ENCODE data around the gene ARHGAP30. TPM values are rescaled to one million over a fixed set of nuclear protein-coding genes. Genes with fewer than 3 reads are reported as not detected.
A peak's percentile ranks its signal among the peaks of the same experiment; 100 is the strongest.
"Not testable (repeated sequence)": the region's sequence is repeated elsewhere in the genome, so short reads cannot be mapped to it uniquely, and the experiment has no call there.

The ARHGAP30 gene
- total RNA-seq, 1 experiment from 2014 or later: 0.36 TPM

DNA sequence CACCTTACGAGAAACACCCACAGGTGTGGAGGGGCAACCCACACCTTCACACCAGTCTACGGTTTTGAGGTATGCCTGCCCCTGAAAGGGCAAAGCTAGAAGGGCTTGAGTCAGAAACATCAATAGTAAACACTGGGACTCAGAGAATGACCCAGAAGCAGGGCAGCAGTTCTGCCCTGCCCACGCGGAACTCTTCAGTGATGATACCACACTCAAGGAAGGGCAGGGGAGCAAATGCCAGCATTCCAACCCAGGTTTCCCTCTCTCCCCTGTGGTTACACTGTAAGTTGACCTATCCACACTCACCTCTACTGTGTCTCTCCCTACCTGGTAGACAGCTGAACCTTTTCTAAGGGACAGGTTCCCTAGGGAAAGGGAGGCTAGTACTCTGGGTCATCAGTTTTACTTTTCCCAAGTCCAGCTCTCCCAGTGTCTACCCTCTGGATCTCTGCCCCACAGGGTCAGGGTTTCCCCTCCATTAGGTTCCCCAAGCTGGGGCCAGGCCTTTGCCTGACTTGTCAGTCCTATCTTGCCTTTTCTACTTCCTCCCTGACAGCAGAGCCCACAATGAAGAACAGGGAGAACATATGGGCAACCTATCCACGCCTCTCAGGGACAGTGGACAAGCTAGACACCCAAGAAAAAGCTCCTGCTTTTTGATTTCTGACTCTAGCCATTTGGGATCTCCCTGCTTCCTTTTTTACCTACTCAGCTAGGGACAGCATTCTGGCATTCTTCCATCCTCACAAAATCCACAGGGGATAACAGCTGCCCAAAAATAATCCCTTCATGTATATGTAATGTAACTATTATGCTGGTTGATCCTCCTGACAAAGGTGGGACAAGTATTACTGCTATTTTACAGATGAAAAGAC, 51.7 kb downstream of the ARHGAP30 start:
- intact Hi-C loops (cut with micrococcal nuclease; ENCODE audit: unreplicated experiment): no loop called here
- DNase-seq (ENCODE audit: low read depth, low spot score) (no peak), ATAC-seq (no peak)
- H3K9me3 ChIP-seq (ENCODE audit: control insufficient read depth, insufficient read depth, low read depth, low read length): no peaks in the 10 kb centered on the region
- peaks cover 33% of the 10 kb centered on the region for H3K4me1 ChIP-seq (ENCODE audit: control insufficient read depth, insufficient read depth, low read length)
- in situ Hi-C loops (cut with HindIII; ENCODE audit: low pct_unique_long_range_greater_than_20kb, low sequenced_read_pairs): no loop called here
- no TSS peak for BruUV-seq (replicated peaks)
- H3K36me3 ChIP-seq (ENCODE audit: control insufficient read depth, insufficient read depth, low read length): peaks cover 3% of the 10 kb centered on the region; the same call in 1 of the 2 replicates
- TF ChIP-seq POLR2AphosphoS5 (IDR thresholded peaks at IDR 0.05; ENCODE audit: low read depth, low read length) (no peak), TCF7L2 (IDR thresholded peaks at IDR 0.05; ENCODE audit: low read depth, low read length) (no peak), SIN3A (IDR thresholded peaks at IDR 0.05; ENCODE audit: borderline replicate concordance, insufficient read depth, low read depth, low read length) (no peak), REST (IDR thresholded peaks at IDR 0.05; ENCODE audit: insufficient read depth in 1 of 2, low read depth in 2 of 2, low read length in 1 of 2) (no peak)
- TF ChIP-seq, protein P1, sequence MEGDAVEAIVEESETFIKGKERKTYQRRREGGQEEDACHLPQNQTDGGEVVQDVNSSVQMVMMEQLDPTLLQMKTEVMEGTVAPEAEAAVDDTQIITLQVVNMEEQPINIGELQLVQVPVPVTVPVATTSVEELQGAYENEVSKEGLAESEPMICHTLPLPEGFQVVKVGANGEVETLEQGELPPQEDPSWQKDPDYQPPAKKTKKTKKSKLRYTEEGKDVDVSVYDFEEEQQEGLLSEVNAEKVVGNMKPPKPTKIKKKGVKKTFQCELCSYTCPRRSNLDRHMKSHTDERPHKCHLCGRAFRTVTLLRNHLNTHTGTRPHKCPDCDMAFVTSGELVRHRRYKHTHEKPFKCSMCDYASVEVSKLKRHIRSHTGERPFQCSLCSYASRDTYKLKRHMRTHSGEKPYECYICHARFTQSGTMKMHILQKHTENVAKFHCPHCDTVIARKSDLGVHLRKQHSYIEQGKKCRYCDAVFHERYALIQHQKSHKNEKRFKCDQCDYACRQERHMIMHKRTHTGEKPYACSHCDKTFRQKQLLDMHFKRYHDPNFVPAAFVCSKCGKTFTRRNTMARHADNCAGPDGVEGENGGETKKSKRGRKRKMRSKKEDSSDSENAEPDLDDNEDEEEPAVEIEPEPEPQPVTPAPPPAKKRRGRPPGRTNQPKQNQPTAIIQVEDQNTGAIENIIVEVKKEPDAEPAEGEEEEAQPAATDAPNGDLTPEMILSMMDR (IDR thresholded peaks at IDR 0.05): no peak
- POLR2A ChIA-PET: interaction anchor here (0.5 to 0.6 kb wide), 2 partner anchors 19 to 27 kb away, joined by 4 to 12 read pairs; no protein-coding TSS in a partner anchor
- H3K4me3 ChIP-seq (ENCODE audit: low read depth in 2 of 2, low read length in 2 of 2): no peak overlapping the region
- H3K27ac ChIP-seq (ENCODE audit: low read length): peak overlapping the region; percentile 56
- no peaks in the 10 kb centered on the region for H3K27me3 ChIP-seq (ENCODE audit: control insufficient read depth, insufficient read depth, low read length)
- CTCF ChIA-PET: interaction anchor here (0.5 to 0.7 kb wide), 2 partner anchors 8 to 12 kb away, joined by 4 to 9 read pairs; no protein-coding TSS in a partner anchor

DNA sequence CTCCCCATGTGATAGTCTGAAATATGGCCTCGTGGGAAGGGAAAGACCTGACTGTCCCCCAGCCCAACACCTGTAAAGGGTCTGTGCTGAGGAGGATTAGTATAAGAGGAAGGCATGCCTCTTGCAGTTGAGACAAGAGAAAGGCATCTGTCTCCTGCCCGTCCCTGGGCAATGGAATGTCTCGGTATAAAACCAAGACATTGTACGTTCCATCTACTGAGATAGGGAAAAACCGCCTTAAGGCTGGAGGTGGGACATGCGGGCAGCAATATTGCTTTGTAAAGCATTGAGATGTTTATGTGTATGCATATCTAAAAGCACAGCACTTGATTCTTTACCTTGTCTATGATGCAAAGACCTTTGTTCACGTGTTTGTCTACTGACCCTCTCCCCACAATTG, 52.5 kb downstream of the ARHGAP30 start:
- H3K27me3 ChIP-seq (ENCODE audit: control insufficient read depth, insufficient read depth, low read length); intact Hi-C loops (cut with micrococcal nuclease; ENCODE audit: unreplicated experiment); H3K9me3 ChIP-seq (ENCODE audit: control insufficient read depth, insufficient read depth, low read depth, low read length); BruUV-seq (replicated peaks); in situ Hi-C loops (cut with HindIII; ENCODE audit: low pct_unique_long_range_greater_than_20kb, low sequenced_read_pairs); H3K4me3 ChIP-seq (ENCODE audit: low read depth in 2 of 2, low read length in 2 of 2); H3K27ac ChIP-seq (ENCODE audit: low read length); DNase-seq (ENCODE audit: low read depth, low spot score); H3K36me3 ChIP-seq (ENCODE audit: control insufficient read depth, insufficient read depth, low read length); ATAC-seq; CTCF ChIA-PET; POLR2A ChIA-PET: not testable (repeated sequence)
- H3K4me1 ChIP-seq (ENCODE audit: control insufficient read depth, insufficient read depth, low read length): peaks cover 34% of the 10 kb centered on the region

DNA sequence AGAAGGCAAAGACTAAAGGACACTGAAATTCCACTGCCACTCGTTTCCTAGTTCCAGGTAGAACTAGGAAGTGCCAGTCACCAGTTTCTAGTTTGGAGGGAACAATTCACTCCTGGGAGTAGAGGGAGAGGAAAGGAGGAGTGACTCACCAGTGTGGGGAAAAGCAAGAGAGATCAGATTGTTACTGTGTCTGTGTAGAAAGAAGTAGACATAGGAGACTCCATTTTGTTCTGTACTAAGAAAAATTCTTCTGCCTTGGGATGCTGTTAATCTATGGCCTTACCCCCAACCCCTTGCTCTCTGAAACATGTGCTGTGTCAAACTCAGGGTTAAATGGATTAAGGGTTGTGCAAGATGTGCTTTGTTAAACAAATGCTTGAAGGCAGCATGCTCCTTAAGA, 53.0 kb downstream of the ARHGAP30 start:
- H3K4me1 ChIP-seq (ENCODE audit: control insufficient read depth, insufficient read depth, low read length): peaks cover 30% of the 10 kb centered on the region
- H3K9me3 ChIP-seq (ENCODE audit: control insufficient read depth, insufficient read depth, low read depth, low read length); intact Hi-C loops (cut with micrococcal nuclease; ENCODE audit: unreplicated experiment); CTCF ChIA-PET; in situ Hi-C loops (cut with HindIII; ENCODE audit: low pct_unique_long_range_greater_than_20kb, low sequenced_read_pairs); H3K27ac ChIP-seq (ENCODE audit: low read length); H3K36me3 ChIP-seq (ENCODE audit: control insufficient read depth, insufficient read depth, low read length); H3K4me3 ChIP-seq (ENCODE audit: low read depth in 2 of 2, low read length in 2 of 2); H3K27me3 ChIP-seq (ENCODE audit: control insufficient read depth, insufficient read depth, low read length); DNase-seq (ENCODE audit: low read depth, low spot score); BruUV-seq (replicated peaks); POLR2A ChIA-PET; ATAC-seq: not testable (repeated sequence)

Measured in Panc1 (cell line).